NCI-H526 (cell line): ENCODE measurements around the gene CNP.
A peak's percentile ranks its signal among the peaks of the same experiment; 100 is the strongest.

Experiments used
- DNase-seq, 2 experiments: peaks; one replicate each; lab custom pipeline; 2025; lab: John Stamatoyannopoulos, UW

The CNP gene

GRCh38 chr17:41972571-41973407 is 6.2 kb downstream of the CNP start:
- DNase-seq, result peak; percentile 39 to 68

- no peak for DNase-seq
Observed at GRCh38 chr17:41973408-41973811, 6.8 kb downstream of the CNP start.

- no peak for DNase-seq
Observed at GRCh38 chr17:41974031-41974430, 7.4 kb downstream of the CNP start.

GRCh38 chr17:41974658-41975057 is 8.1 kb downstream of the CNP start:
- no peak for DNase-seq

GRCh38 chr17:41975099-41976083 is 8.8 kb downstream of the CNP start:
- DNase-seq, result no peak

- DNase-seq, result no peak
Observed at GRCh38 chr17:41976142-41976768, 9.7 kb downstream of the CNP start.

- no peak for DNase-seq
Observed at GRCh38 chr17:41977991-41978390, 11.4 kb downstream of the CNP start.

- DNase-seq, result no peak
Observed at GRCh38 chr17:41982026-41982760, 15.6 kb downstream of the CNP start.

- DNase-seq, result no peak
Observed at GRCh38 chr17:41984454-41984853, 17.9 kb downstream of the CNP start.

- DNase-seq, result no peak
Observed at GRCh38 chr17:41985919-41986318, 19.3 kb downstream of the CNP start.

- DNase-seq, result no peak
Observed at GRCh38 chr17:41986634-41987033, 20.0 kb downstream of the CNP start.

GRCh38 chr17:41987642-41988041 is 21.0 kb downstream of the CNP start:
- DNase-seq, result no peak

- no peak for DNase-seq
Observed at GRCh38 chr17:41988418-41988817, 21.8 kb downstream of the CNP start.

GRCh38 chr17:41989702-41990419 is 23.3 kb downstream of the CNP start:
- no peak for DNase-seq

GRCh38 chr17:41992576-41992975 is 26.0 kb downstream of the CNP start:
- DNase-seq, result no peak

- DNase-seq, result no peak
Observed at GRCh38 chr17:41996855-41997164, 30.2 kb downstream of the CNP start.

GRCh38 chr17:41998497-41998896 is 31.9 kb downstream of the CNP start:
- no peak for DNase-seq

- no peak for DNase-seq
Observed at GRCh38 chr17:42000413-42001133, 34.0 kb downstream of the CNP start.

GRCh38 chr17:42001729-42002128 is 35.1 kb downstream of the CNP start:
- DNase-seq, result no peak

GRCh38 chr17:42002175-42002791 is 35.7 kb downstream of the CNP start:
- no peak for DNase-seq
